BLaER1 treated with 17β-estradiol and CSF1 and Interleukin-3, amounts not matched to agents 10 nM and 100 nM (cell line): ENCODE data around the gene UHMK1.
"Not testable (repeated sequence)": the region's sequence is repeated elsewhere in the genome, so short reads cannot be mapped to it uniquely, and the experiment has no call there.

Experiments used
- H3K27ac ChIP-seq, 11 experiments: shearing (Covaris generic); formaldehyde crosslinking; 2 replicates each; pipeline ENCODE4 v1.8.1; 2022
- H3K27me3 ChIP-seq, 11 experiments: shearing (Covaris generic); formaldehyde crosslinking; 2 replicates each; pipeline ENCODE4 v1.8.1; 2022
- H3K36me3 ChIP-seq, 11 experiments: shearing (Covaris generic); formaldehyde crosslinking; 2 replicates each; pipeline ENCODE4 v1.8.1; 2022
- H3K4me1 ChIP-seq, 10 experiments: shearing (Covaris generic); formaldehyde crosslinking; 2 replicates each; pipeline ENCODE4 v1.8.1; 2022
- H3K4me2 ChIP-seq, 11 experiments: shearing (Covaris generic); formaldehyde crosslinking; 2 replicates each; pipeline ENCODE4 v1.8.1; 2022
- H3K4me3 ChIP-seq, 10 experiments: shearing (Covaris generic); formaldehyde crosslinking; 2 replicates each; pipeline ENCODE4 v1.8.1; 2022
- H3K9ac ChIP-seq, 11 experiments: shearing (Covaris generic); formaldehyde crosslinking; 2 replicates each; pipeline ENCODE4 v1.8.1; 2022
- H3K9me3 ChIP-seq, 11 experiments: shearing (Covaris generic); formaldehyde crosslinking; replicated peaks in 1 of 11; 2 replicates each; pipeline ENCODE4 v1.8.1; 2022
- H4K20me1 ChIP-seq, 11 experiments: shearing (Covaris generic); formaldehyde crosslinking; 2 replicates each; pipeline ENCODE4 v1.8.1; 2022
- Cebpa-rat ChIP-seq, 11 experiments: shearing (Covaris generic); IDR thresholded peaks; 2 replicates each; pipeline ENCODE4 v1.8.1; 2022

Gene UHMK1, protein sequence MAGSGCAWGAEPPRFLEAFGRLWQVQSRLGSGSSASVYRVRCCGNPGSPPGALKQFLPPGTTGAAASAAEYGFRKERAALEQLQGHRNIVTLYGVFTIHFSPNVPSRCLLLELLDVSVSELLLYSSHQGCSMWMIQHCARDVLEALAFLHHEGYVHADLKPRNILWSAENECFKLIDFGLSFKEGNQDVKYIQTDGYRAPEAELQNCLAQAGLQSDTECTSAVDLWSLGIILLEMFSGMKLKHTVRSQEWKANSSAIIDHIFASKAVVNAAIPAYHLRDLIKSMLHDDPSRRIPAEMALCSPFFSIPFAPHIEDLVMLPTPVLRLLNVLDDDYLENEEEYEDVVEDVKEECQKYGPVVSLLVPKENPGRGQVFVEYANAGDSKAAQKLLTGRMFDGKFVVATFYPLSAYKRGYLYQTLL

DNA sequence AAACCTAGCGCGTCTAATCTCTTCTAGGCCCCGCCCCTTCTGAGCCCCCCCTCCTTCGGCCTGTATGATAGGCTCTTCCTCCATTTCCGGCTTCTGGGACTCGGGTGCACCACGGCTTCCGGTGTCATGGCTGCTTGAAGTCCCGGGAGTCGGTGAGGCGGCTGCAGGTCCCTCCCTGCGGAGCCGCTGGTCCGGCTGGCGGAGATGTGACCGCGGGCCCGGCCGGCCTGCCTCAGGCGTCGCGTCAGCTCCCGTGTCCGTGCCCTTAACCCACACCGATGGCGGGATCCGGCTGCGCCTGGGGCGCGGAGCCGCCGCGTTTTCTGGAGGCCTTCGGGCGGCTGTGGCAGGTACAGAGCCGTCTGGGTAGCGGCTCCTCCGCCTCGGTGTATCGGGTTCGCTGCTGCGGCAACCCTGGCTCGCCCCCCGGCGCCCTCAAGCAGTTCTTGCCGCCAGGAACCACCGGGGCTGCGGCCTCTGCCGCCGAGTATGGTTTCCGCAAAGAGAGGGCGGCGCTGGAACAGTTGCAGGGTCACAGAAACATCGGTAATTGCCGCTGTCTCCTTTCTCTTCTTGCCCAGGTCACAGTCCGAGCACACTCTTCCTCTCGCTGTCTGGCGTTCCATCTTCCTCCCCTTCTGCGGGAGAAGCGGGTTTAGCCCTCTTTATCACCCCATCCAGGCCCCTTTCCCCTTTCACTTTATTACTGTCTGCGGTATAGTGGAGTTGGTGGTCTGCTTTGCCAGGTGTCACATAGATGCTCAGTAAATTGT is at the start of gene UHMK1:
Gene UHMK1 (plus strand): TSS at position 96 of the 773 bp plus-strand sequence. CDS start 183 bp downstream, at position 279.
- H3K27me3 ChIP-seq = no peaks in the 10 kb centered on the region
- peak within 1 kb of the TSS; percentile 94 to 99 (median 97) for H3K9ac ChIP-seq
- peaks cover 17 to 33% (median 25%) of the 10 kb centered on the region in 10 experiments for H3K4me1 ChIP-seq
- peak within 1 kb of the TSS; percentile 77 to 97 (median 87) for H3K4me2 ChIP-seq
- H3K27ac ChIP-seq = peak within 1 kb of the TSS; percentile 94 to 99 (median 96)
- H3K4me3 ChIP-seq = peak within 1 kb of the TSS; percentile 85 to 100 (median 95)
- TF ChIP-seq Cebpa-rat (IDR thresholded peaks at IDR 0.05) = no peak
- peaks cover 25 to 48% (median 37%) of the 10 kb centered on the region in 11 experiments; a peak in 20 of 22 replicates for H4K20me1 ChIP-seq
- 0 out of 22 replicates have a peak, but pooled peaks cover 0 to 6% (median 0%) of the 10 kb centered on the region in 11 experiments for H3K9me3 ChIP-seq
- H3K36me3 ChIP-seq = peaks cover 31 to 38% (median 32%) of the 10 kb centered on the region in 11 experiments

- H3K27me3 ChIP-seq, H3K36me3 ChIP-seq, H3K9me3 ChIP-seq, H3K4me2 ChIP-seq, H3K9ac ChIP-seq, H3K4me1 ChIP-seq, H3K27ac ChIP-seq, H3K4me3 ChIP-seq, H4K20me1 ChIP-seq: not testable (repeated sequence)
These were observed 43.3 kb upstream of the UHMK1 start for GRCh38 chr1:162454361-162454760.

- H3K27ac ChIP-seq = no peak overlapping the region
- no peaks in the 10 kb centered on the region for H3K4me1 ChIP-seq
- no peaks in the 10 kb centered on the region for H3K27me3 ChIP-seq
- no peaks in the 10 kb centered on the region for H3K36me3 ChIP-seq
- no peak for TF ChIP-seq Cebpa-rat (IDR thresholded peaks at IDR 0.05)
- H3K4me2 ChIP-seq = no peak overlapping the region
- peaks cover 0 to 3% (median 0%) of the 10 kb centered on the region in 11 experiments; a peak in 1 of 22 replicates for H3K9me3 ChIP-seq
- H3K4me3 ChIP-seq = no peak overlapping the region
- H3K9ac ChIP-seq = no peak overlapping the region
- H4K20me1 ChIP-seq = no peaks in the 10 kb centered on the region
These were observed 41.3 kb upstream of the UHMK1 start for GRCh38 chr1:162456323-162456722.

DNA sequence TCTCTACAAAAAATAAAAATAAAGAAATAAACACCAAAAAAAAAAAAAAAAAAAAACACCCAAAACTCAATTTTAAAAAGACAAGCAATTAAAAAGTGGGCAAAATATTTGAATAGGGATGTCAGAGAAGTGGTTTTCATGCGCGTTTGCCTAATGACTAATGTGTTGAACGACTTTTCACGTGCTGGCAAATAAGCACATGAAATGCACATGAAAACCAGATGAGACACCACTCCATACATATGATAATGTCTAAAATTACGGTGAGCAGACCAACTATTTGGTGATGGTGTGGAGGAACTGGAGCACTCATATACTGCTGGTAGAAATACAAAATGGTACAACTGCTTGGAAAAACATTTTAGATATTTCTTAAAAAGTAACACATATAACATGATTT is 39.4 kb upstream of the UHMK1 start:
- H3K9ac ChIP-seq = no peak overlapping the region
- no peak overlapping the region for H3K4me2 ChIP-seq
- no peak overlapping the region for H3K4me3 ChIP-seq
- no peaks in the 10 kb centered on the region for H4K20me1 ChIP-seq
- TF ChIP-seq Cebpa-rat (IDR thresholded peaks at IDR 0.05) = no peak
- no peaks in the 10 kb centered on the region for H3K36me3 ChIP-seq
- H3K27me3 ChIP-seq = no peaks in the 10 kb centered on the region
- no peaks in the 10 kb centered on the region for H3K4me1 ChIP-seq
- H3K9me3 ChIP-seq = no peaks in the 10 kb centered on the region
- no peak overlapping the region for H3K27ac ChIP-seq

DNA sequence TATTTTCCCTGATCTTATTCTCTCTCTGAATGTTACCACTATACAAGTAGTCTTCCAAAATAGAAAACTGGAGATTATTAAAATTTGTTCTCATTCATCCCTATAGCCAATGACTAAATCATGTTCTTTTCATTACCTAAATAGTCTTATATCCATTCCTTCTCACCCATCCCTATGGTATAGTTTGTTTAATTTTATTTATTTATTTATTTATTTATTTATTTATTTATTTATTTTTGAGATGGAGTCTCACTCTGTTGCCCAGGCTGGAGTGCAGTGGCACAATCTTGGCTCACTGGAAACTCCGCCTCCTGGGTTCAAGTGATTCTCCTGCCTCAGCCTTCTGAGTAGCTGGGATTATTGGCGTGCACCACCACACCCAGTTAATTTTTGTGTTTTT is 35.2 kb upstream of the UHMK1 start:
- H4K20me1 ChIP-seq, H3K27me3 ChIP-seq, H3K4me1 ChIP-seq, H3K4me2 ChIP-seq, H3K9ac ChIP-seq, H3K4me3 ChIP-seq, H3K36me3 ChIP-seq, H3K27ac ChIP-seq: not testable (repeated sequence)
- peaks cover 0 to 11% (median 6%) of the 10 kb centered on the region in 11 experiments; a peak in 11 of 22 replicates for H3K9me3 ChIP-seq

DNA sequence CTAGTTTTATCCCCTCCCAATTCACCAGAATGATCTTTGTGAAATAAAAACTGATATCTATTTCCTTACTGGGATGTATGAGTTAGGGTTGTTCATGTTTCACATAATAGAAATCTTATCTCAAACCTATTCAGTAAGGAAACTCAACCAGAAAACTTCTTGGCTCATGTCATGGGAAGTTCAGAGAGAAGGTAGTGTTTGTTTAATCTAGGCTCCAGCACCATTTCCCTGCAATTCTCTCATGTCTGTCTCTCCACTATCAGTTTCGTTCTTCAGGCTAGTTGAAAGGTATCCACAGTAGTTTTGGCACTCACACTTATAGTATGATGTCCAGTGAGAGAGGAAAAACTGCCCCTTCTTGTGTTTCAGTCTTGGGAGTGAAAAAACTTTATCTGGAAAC is 34.6 kb upstream of the UHMK1 start:
- peaks cover 0 to 11% (median 6%) of the 10 kb centered on the region in 11 experiments; a peak in 11 of 22 replicates for H3K9me3 ChIP-seq
- H3K4me3 ChIP-seq = no peak overlapping the region
- no peak overlapping the region for H3K4me2 ChIP-seq
- H3K27me3 ChIP-seq = no peaks in the 10 kb centered on the region
- no peak for TF ChIP-seq Cebpa-rat (IDR thresholded peaks at IDR 0.05)
- no peak overlapping the region for H3K27ac ChIP-seq
- no peak overlapping the region for H3K9ac ChIP-seq
- H3K4me1 ChIP-seq = no peaks in the 10 kb centered on the region
- no peaks in the 10 kb centered on the region for H3K36me3 ChIP-seq
- no peaks in the 10 kb centered on the region for H4K20me1 ChIP-seq

DNA sequence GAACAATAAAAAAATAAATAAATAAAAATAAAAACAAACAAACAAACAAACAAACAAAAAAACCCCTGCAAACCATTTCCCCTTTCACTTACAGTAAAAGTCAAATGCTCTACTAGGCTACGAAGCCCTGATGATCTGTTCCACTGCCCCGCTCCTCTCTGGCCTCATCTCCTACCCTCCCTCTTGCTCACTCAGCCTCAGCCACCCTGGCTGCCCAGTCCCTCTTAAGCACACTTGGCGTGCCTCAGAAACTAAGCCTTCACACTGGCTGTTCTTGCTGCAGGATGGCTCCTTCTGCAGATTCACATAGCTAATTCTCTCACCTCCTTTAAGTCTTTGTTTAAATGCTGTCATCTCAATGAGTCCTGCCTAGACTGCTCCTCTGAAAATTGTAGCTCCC is 30.8 kb upstream of the UHMK1 start:
- no peaks in the 10 kb centered on the region for H4K20me1 ChIP-seq
- H3K4me2 ChIP-seq = no peak overlapping the region
- TF ChIP-seq Cebpa-rat (IDR thresholded peaks at IDR 0.05) = no peak
- no peak overlapping the region for H3K27ac ChIP-seq
- peaks cover 0 to 13% (median 0%) of the 10 kb centered on the region in 10 experiments; a peak in 6 of 20 replicates for H3K4me1 ChIP-seq
- no peaks in the 10 kb centered on the region for H3K27me3 ChIP-seq
- H3K4me3 ChIP-seq = no peak overlapping the region
- no peak overlapping the region for H3K9ac ChIP-seq
- peaks cover 0 to 11% (median 6%) of the 10 kb centered on the region in 11 experiments; a peak in 11 of 22 replicates for H3K9me3 ChIP-seq
- H3K36me3 ChIP-seq = no peaks in the 10 kb centered on the region

DNA sequence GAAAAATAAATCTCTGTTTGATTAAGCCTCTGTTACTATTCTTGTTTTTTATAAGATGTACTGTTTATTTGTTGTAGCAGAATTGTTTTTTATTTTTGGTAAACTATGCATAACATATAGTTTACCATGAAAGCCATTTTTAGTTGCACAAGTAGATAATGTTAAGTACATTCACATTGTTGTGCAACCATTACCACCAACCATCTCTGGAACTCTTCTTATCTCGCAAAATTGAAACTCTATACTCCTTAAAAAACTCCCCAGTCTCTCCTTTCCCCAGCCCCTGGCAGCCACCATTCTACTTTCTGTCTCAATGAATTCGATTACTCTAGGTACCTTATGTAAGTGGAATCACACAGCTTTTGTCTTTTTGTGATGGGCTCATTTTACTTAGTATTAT is 27.4 kb upstream of the UHMK1 start:
- Histone ChIP-seq H3K4me1 (peaks cover 0 to 13% (median 0%) of the 10 kb centered on the region in 10 experiments; a peak in 6 of 20 replicates), H3K27ac (no peak overlapping the region), H3K4me2 (peak overlapping the region in 3 of 11 experiments; percentile 15 to 58 (median 18); a peak in 4 of 22 replicates), H4K20me1 (no peaks in the 10 kb centered on the region), H3K9me3 (peaks cover 0 to 5% (median 1%) of the 10 kb centered on the region in 11 experiments; a peak in 9 of 22 replicates), H3K4me3 (no peak overlapping the region), H3K9ac (no peak overlapping the region), H3K27me3 (no peaks in the 10 kb centered on the region), H3K36me3 (no peaks in the 10 kb centered on the region)
- TF ChIP-seq Cebpa-rat (IDR thresholded peaks at IDR 0.05) = no peak

- no peak for TF ChIP-seq Cebpa-rat (IDR thresholded peaks at IDR 0.05)
- Histone ChIP-seq H3K9ac (no peak overlapping the region), H3K27ac (no peak overlapping the region), H4K20me1 (no peaks in the 10 kb centered on the region), H3K9me3 (peaks cover 7 to 15% (median 12%) of the 10 kb centered on the region in 11 experiments), H3K4me3 (no peak overlapping the region), H3K4me2 (peak overlapping the region in 2 of 11 experiments; percentile 15 to 58; a peak in 3 of 22 replicates), H3K4me1 (peaks cover 0 to 13% (median 0%) of the 10 kb centered on the region in 10 experiments; a peak in 6 of 20 replicates), H3K27me3 (no peaks in the 10 kb centered on the region), H3K36me3 (no peaks in the 10 kb centered on the region)
These were observed 26.2 kb upstream of the UHMK1 start for GRCh38 chr1:162471290-162471853.
